Right ventricle myocardium superior (tissue), 1 donor: ENCODE data around the gene TSPAN17. TPM values are rescaled to one million over a fixed set of nuclear protein-coding genes. Genes with fewer than 3 reads are reported as not detected.
"Not testable (repeated sequence)": the region's sequence is repeated elsewhere in the genome, so short reads cannot be mapped to it uniquely, and the experiment has no call there.

ENCODE experiments used
- ATAC-seq: fragments of 200-7000 bp; cut with Tn5 transposase; one replicate; pipeline ENCODE4 v1.9.1; 2020; ENCODE audit warnings: mild to moderate bottlenecking; ENCODE audit not compliant: poor library complexity
- DNase-seq: peaks from one replicate; pipeline ENCODE4 v3.0.0-alpha.2; 2020
- intact Hi-C: fragments of 100-400 bp; cut with DNase I; formaldehyde crosslinking; loops from one replicate; pipeline ENCODE4 v1.11.2; 2022
- microRNA-seq: library from miRNA; unstranded; fragments of <30 nt; microRNA quantifications from one replicate; pipeline ENCODE4 v1.2.0, GENCODE V29; 2020
- total RNA-seq: library from RNA; stranded (reverse); fragmentation: NEBNext Ultra II Directional; extraction: Animal tissue kit (Norgen Biotek cat#: 25700); gene quantifications from one replicate; pipeline ENCODE4 v1.2.1, GENCODE V29; 2021
- donor health status: DM: no; HTN: yes; CAD: no; lungs with severe emphysema.

TSPAN17 gene
- total RNA-seq, 1 donor from 2014 or later = 27.4 TPM

DNA sequence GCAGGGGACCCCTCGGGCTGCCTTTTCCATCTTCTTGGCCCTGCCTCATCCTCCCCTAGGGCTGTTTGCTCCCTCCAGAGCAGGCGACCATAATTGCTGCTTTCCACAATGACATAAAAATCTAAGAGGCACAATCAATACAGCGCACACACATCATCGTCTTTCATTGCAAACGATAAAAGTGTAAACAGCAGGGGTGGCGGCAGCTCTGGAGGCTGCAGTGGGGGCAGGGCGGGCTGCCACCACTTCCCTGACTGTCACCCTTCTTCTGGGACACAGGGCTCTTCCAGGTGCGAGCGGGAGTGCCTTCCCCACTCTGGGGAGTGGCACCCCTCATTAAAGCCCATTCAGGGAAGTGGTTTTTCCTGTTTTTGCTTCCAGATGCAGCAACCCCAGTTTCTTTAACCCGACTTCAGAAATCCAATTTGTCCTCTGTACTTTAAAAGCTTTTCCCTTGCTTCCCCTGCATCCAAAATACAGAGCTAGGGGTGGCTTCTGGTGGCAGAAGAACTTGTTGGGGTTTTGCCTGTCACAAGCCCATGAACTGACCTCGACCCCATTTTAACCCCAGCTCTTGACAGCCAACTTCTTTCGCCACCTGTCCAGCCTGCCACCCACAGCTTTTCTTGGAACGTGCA is 45.7 kb downstream of the TSPAN17 start:
- intact Hi-C loops = no loop called here
- ATAC-seq (no peak), DNase-seq (no peak)

DNA sequence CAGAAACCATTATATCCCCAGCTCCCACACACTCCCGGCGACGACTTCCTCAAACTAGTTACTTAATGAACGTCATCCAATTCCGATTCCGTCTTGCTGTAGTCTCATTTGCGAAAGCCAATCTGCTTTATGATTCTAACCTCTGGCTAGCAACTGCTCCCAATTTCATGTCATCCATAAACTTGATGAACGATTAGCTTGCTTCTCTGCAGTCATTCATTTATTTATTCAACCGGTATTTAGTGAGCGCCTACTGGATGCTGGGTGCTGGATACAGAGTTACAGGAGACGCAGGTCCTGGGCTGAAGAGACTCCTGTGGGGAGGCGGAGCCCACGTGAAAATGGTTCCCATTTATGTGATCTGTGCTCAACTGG is 46.2 kb downstream of the TSPAN17 start:
- ATAC-seq = no peak
- intact Hi-C loops = no loop called here
- DNase-seq = no peak

DNA sequence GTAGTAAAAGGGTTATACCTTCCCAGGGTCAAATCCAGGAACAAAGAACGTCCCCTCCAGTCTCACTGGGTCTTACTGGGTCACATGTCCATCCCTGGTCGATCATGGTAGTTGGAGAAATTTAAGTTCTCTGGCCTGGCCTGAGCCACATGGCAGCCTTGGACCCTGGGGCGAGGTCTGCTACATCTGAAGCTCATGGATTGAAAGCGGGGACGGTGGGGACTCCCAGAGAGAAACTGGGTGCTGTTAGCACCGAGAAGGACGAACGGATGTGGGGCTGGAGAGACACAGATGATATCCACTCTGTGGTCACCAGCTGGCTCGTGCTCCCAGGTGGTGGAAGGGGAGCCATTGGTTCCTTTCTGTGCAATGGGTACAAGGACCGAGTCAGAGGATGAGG is 46.9 kb downstream of the TSPAN17 start:
- intact Hi-C loops = no loop called here
- ATAC-seq (no peak), DNase-seq (no peak)

GRCh38 chr5:176694631-176695030 is 47.3 kb downstream of the TSPAN17 start:
- ATAC-seq = no peak
- DNase-seq = no peak
- intact Hi-C loops = no loop called here

GRCh38 chr5:176695073-176695472 is 47.8 kb downstream of the TSPAN17 start:
- DNase-seq (no peak), ATAC-seq (peak; percentile 82)
- intact Hi-C loops = no loop called here

GRCh38 chr5:176697267-176697933 is 50.1 kb downstream of the TSPAN17 start:
- DNase-seq = no peak
- intact Hi-C loops = no loop called here
- ATAC-seq = no peak

DNA sequence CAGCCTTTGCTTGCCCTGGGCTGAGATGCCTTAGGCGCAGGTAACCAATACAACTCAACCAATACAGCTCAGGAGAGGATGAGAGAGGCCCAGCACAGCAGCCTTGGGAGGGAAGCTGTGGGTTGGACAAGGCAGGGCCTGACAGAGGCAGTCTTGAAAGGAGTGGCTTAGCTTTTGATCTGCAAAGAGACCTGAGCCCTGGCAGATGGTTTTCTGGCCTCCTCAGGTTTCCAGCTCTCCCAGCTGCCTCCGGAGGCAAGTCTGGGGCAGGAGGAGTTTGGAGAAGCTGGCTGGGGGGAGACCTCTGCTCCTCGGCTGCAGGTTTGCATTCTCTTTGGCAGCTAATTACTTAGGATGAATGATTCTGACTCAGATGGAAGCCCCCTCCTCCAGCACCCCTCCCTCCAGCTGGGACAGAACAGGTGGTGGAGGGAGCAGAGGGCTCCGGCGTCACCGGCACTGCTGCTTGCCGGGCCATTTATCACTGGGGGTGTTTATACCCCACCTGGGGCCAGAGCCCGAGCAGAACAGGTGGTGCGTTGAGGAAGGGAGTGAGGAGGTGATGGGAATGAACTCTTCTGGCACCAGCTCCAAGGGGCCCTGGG is 50.8 kb downstream of the TSPAN17 start:
- no peak for ATAC-seq
- no peak for DNase-seq
- intact Hi-C loops = no loop called here

DNA sequence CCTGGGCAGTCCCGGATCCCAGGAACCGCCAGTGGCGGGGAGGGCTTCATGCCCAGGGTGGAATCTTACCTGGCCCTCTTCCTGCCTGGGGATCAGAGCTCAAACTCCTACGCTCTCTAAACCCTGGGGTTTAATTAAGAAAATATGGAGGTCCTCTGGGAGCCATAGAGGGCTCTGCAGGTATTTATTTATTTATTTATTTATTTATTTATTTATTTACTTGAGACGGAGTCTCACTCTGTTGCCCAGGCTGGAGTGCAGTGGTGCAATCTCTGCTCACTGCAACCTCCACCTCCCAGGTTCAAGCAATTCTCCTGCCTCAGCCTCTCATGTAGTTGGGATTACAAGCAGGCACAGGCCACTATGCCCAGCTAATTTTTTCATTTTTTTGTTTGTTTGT is 52.2 kb downstream of the TSPAN17 start:
- ATAC-seq, DNase-seq, intact Hi-C loops: not testable (repeated sequence)

DNA sequence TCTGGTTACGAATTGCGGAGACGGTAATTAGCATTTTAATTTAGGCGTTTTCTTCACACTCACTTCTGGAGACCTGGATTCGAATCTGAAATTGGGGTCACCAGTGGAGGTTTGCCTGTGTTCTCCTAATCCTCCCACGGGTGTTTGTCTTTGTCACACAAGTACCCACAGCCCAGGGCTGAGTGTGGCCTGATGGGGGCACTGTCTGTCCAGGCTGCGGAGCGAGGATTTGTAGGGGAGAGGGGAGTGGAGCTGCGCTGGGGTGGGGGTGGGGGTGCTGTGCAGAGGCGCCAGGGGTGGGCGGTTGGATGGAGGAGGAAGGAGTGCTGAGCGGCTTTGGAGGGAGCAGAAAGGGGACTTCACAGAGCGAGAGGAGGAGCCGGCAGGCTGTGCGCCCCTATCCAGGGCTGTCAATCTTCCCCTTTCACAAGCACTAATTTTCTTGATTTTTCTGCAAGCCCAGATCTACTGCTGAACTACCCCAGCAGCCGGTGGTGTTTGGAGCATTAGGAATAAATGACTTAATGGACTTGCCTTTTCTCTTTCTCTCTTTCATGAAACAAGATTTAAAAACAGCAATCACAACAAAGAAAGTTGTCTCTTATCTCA is 53.1 kb downstream of the TSPAN17 start:
- ATAC-seq = no peak

GRCh38 chr5:176702671-176703641 is 55.7 kb downstream of the TSPAN17 start:
- DNase-seq (no peak), ATAC-seq (no peak)
- intact Hi-C loops = no loop called here

More for the DNA sequence above, 53.1 kb downstream of the TSPAN17 start:
- intact Hi-C loops = no loop called here
- DNase-seq = no peak

DNA sequence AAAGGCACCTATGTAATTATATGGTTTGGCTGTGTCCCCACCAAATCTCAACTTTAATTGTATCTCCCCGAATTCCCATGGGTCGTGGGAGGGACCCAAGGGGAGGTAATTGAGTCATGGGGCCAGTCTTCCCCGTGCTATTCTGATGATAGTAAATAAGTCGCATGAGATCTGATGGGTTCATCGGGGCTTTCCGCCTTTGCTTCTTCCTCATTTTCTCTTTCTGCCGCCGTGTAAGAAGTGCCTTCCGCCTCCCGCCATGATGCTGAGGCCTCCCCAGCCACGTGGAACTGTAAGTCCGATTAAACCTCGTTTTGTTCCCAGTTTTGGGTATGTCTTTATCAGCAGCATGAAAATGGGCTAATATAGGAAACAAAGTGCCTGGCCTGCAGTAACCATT is 56.6 kb downstream of the TSPAN17 start:
- intact Hi-C loops = no loop called here
- DNase-seq (no peak), ATAC-seq (no peak)

GRCh38 chr5:176704355-176704754 is 57.1 kb downstream of the TSPAN17 start:
- intact Hi-C loops = no loop called here
- no peak for ATAC-seq
- DNase-seq = no peak

DNA sequence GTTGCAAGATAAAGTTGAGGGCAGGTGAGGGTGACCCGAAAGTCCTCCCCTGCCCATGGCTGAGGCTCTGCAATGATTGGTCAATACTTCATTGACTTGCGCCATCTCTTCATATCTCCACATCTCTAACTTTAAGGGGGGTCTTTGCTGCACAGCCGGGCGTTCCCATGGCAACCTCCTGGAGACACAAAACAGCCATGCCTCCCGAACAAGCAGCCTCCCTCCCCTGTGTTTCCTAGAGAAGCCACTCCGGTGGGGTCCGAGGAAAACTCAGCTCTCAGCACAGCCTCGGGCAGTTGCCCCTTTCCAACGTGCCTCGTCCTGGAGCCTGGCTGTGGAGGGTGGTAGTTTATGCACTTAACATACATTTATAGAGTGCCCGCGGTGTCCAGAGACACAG is 57.5 kb downstream of the TSPAN17 start:
- ATAC-seq (no peak), DNase-seq (no peak)
- intact Hi-C loops = no loop called here

Small RNA genes within 50 kb of the gene (microRNA-seq; reads per million reads assigned to microRNA genes)
- not detected for gene MIR4281

Other genes with a start within 250 kb of the TSPAN17 start
- gene CLTB, start 230.9 kb upstream of the TSPAN17 start, total RNA-seq = 209 TPM
- gene FAF2, start 199.1 kb upstream of the TSPAN17 start, total RNA-seq = 12.3 TPM
- 27.8 TPM for gene RNF44, start 110.1 kb upstream of the TSPAN17 start, total RNA-seq
- gene CDHR2, start 98.1 kb upstream of the TSPAN17 start, total RNA-seq = 0.19 TPM
- 0.56 TPM for gene GPRIN1, start 37.3 kb upstream of the TSPAN17 start, total RNA-seq
- gene SNCB, start 16.9 kb upstream of the TSPAN17 start, total RNA-seq = not detected
- not detected for gene EIF4E1B, start 16.8 kb upstream of the TSPAN17 start, total RNA-seq
- gene UNC5A, start 163.1 kb downstream of the TSPAN17 start, total RNA-seq = 0.05 TPM